H1 (cell line): ENCODE results near the gene VPS25. TPM values are rescaled to one million over a fixed set of nuclear protein-coding genes. Genes with fewer than 3 reads are reported as not detected.

Experiments
- CTCF ChIA-PET: fragments of 300-600 bp; sonication (Branson Sonifier 250); formaldehyde crosslinking; loops from one replicate; lab custom pipeline; 2021; ENCODE audit not compliant: partially characterized antibody; lab: Charles Lee
- POLR2A ChIA-PET: fragments of 300-600 bp; sonication (Branson Sonifier 250); formaldehyde crosslinking; loops from one replicate; lab custom pipeline; 2021; ENCODE audit warnings: inconsistent platforms; ENCODE audit not compliant: partially characterized antibody; lab: Charles Lee
- DNase-seq, 2 experiments: peaks; one replicate each; pipeline versions ENCODE4 v3.0.0 to v3.0.0-alpha.2; 2010 to 2022; ENCODE audit warnings: low spot score in 2 of 2, low read depth in 1 of 2, mixed read lengths in 1 of 2
- FAIRE-seq: peaks from 2 replicates; lab custom pipeline; 2011; peaks lifted over from hg19 to GRCh38; lab: Jason Lieb, UNC
- H2AFZ ChIP-seq: 2 replicates; pipeline ENCODE4 v1.8.1; 2012; ENCODE audit warnings: low read length, inconsistent platforms
- H2AK5ac ChIP-seq: 2 replicates; pipeline ENCODE4 v1.6.1; 2013; ENCODE audit warnings: low read depth, low read length
- H2BK120ac ChIP-seq: replicated peaks from 2 replicates; pipeline ENCODE3; 2013; ENCODE audit warnings: low read depth, low read length, inconsistent platforms
- H2BK12ac ChIP-seq: 2 replicates; pipeline ENCODE4 v1.6.1; 2013; ENCODE audit warnings: low read depth, low read length
- H2BK15ac ChIP-seq: 2 replicates; pipeline ENCODE4 v1.6.1; 2013; ENCODE audit warnings: low read length
- H2BK20ac ChIP-seq: 2 replicates; pipeline ENCODE4 v1.6.1; 2013; ENCODE audit warnings: low read length
- H2BK5ac ChIP-seq: 2 replicates; pipeline ENCODE4 v1.6.1; 2013; ENCODE audit warnings: low read depth, low read length
- H3K14ac ChIP-seq: 2 replicates; pipeline ENCODE4 v1.6.1; 2013; ENCODE audit warnings: inconsistent platforms; ENCODE audit not compliant: insufficient read length
- H3K18ac ChIP-seq: 2 replicates; pipeline ENCODE4 v1.6.1; 2013; ENCODE audit warnings: low read length; ENCODE audit errors: extremely low read depth
- H3K23ac ChIP-seq: 2 replicates; pipeline ENCODE4 v1.6.1; 2013; ENCODE audit warnings: inconsistent platforms; ENCODE audit not compliant: insufficient read length
- H3K23me2 ChIP-seq: 2 replicates; pipeline ENCODE4 v1.6.1; 2013; ENCODE audit warnings: low read depth, low read length
- H3K27ac ChIP-seq: 2 replicates; pipeline ENCODE4 v1.6.1; 2011; ENCODE audit warnings: low read depth, low read length, inconsistent platforms
- H3K27me3 ChIP-seq, 4 experiments: replicated peaks in 1 of 4; 1 replicate in 1 of 4; 2 replicates in 3 of 4; pipeline versions ENCODE4 v1.6.1 to v1.8.1; 2011 to 2013; ENCODE audit warnings: low read length in 3 of 4, mild to moderate bottlenecking in 3 of 4, inconsistent platforms in 2 of 4, mixed read lengths in 2 of 4, moderate library complexity in 1 of 4; ENCODE audit not compliant: control insufficient read depth in 3 of 4, insufficient read depth in 3 of 4; ENCODE audit errors: extremely low read depth in 1 of 4
- H3K36me3 ChIP-seq, 4 experiments: 2 replicates each; pipeline versions ENCODE4 v1.6.1 to v1.8.1; 2011 to 2013; ENCODE audit warnings: mild to moderate bottlenecking in 4 of 4, low read length in 3 of 4, moderate library complexity in 2 of 4, control low read depth in 1 of 4, inconsistent platforms in 1 of 4; ENCODE audit not compliant: insufficient read depth in 4 of 4, control insufficient read depth in 2 of 4
- H3K4ac ChIP-seq: replicated peaks from 2 replicates; pipeline ENCODE3; 2013; ENCODE audit warnings: low read length, low read depth, mixed read lengths, inconsistent platforms; ENCODE audit not compliant: insufficient read length
- H3K4me1 ChIP-seq, 4 experiments: replicated peaks in 1 of 4; 1 replicate in 1 of 4; 2 replicates in 3 of 4; pipeline versions ENCODE4 v1.6.1 to v1.8.1; 2011 to 2013; ENCODE audit warnings: low read length in 3 of 4, inconsistent platforms in 2 of 4, mixed read lengths in 1 of 4; ENCODE audit not compliant: insufficient read depth in 4 of 4, control insufficient read depth in 3 of 4
- H3K4me2 ChIP-seq, 2 experiments: 2 replicates each; pipeline versions ENCODE4 v1.6.1 to v1.8.1; 2011 to 2013; ENCODE audit warnings: low read depth in 2 of 2, low read length in 2 of 2, control low read depth in 1 of 2, inconsistent platforms in 1 of 2, mild to moderate bottlenecking in 1 of 2; ENCODE audit not compliant: insufficient read depth in 1 of 2
- H3K4me3 ChIP-seq, 4 experiments: fragments of 200-600, 300-600 bp in 1 of 4; sonication (generic), shearing (Covaris generic), sonication (Bioruptor Twin) in 1 of 4; 2 replicates each; pipeline versions ENCODE4 v1.5.1 to v1.8.1; 2011 to 2016; ENCODE audit warnings: low read length in 4 of 4, low read depth in 3 of 4, control low read depth in 2 of 4, inconsistent platforms in 2 of 4, mild to moderate bottlenecking in 2 of 4, mixed read lengths in 1 of 4, moderate library complexity in 1 of 4; ENCODE audit not compliant: insufficient read depth in 2 of 4; ENCODE audit errors: extremely low read depth in 1 of 4
- H3K56ac ChIP-seq: replicated peaks from 2 replicates; pipeline ENCODE3; 2013; ENCODE audit warnings: low read depth, mild to moderate bottlenecking, mixed read lengths, low read length, inconsistent platforms; ENCODE audit not compliant: insufficient read length
- H3K79me1 ChIP-seq: 2 replicates; pipeline ENCODE4 v1.6.1; 2013; ENCODE audit warnings: low read depth, low read length, control low read depth
- H3K79me2 ChIP-seq, 2 experiments: 2 replicates each; pipeline versions ENCODE4 v1.6.1 to v1.8.1; 2012 to 2013; ENCODE audit warnings: low read length in 2 of 2, mild to moderate bottlenecking in 2 of 2, inconsistent platforms in 1 of 2; ENCODE audit not compliant: insufficient read depth in 2 of 2, control insufficient read depth in 1 of 2
- H3K9ac ChIP-seq, 4 experiments: replicated peaks in 1 of 4; 1 replicate in 1 of 4; 2 replicates in 3 of 4; pipeline versions ENCODE4 v1.6.1 to v1.8.1; 2011 to 2013; ENCODE audit warnings: low read depth in 3 of 4, low read length in 3 of 4, control low read depth in 2 of 4, mild to moderate bottlenecking in 2 of 4, moderate library complexity in 2 of 4, inconsistent platforms in 1 of 4; ENCODE audit errors: extremely low read depth in 1 of 4
- H3K9me3 ChIP-seq, 2 experiments: 2 replicates each; pipeline versions ENCODE4 v1.6.1 to v1.8.1; 2012 to 2013; ENCODE audit warnings: mild to moderate bottlenecking in 2 of 2, moderate library complexity in 2 of 2, control low read depth in 1 of 2, inconsistent platforms in 1 of 2, low read depth in 1 of 2, low read length in 1 of 2, mixed read lengths in 1 of 2; ENCODE audit not compliant: insufficient read depth in 2 of 2
- H4K20me1 ChIP-seq, 2 experiments: replicated peaks in 1 of 2; 2 replicates each; pipeline versions ENCODE3 to v1.8.1; 2011 to 2013; ENCODE audit warnings: inconsistent platforms in 2 of 2, low read length in 2 of 2, mild to moderate bottlenecking in 1 of 2; ENCODE audit not compliant: insufficient read depth in 2 of 2, control insufficient read depth in 1 of 2
- H4K5ac ChIP-seq: 2 replicates; pipeline ENCODE4 v1.6.1; 2013; ENCODE audit warnings: low read length, low read depth, mixed read lengths, inconsistent platforms; ENCODE audit not compliant: insufficient read length
- H4K8ac ChIP-seq: 2 replicates; pipeline ENCODE4 v1.8.0; 2013; ENCODE audit warnings: mild to moderate bottlenecking, moderate library complexity, low read length, inconsistent platforms; ENCODE audit not compliant: insufficient read depth; ENCODE audit errors: extremely low read depth
- H4K91ac ChIP-seq: replicated peaks from 2 replicates; pipeline ENCODE3; 2013; ENCODE audit warnings: low read length, mixed read lengths, inconsistent platforms; ENCODE audit not compliant: insufficient read length
- BCL11A ChIP-seq, 2 experiments: IDR thresholded peaks; one replicate each; pipeline ENCODE4 v1.6.1; 2011; ENCODE audit warnings: low read depth in 2 of 2, low read length in 2 of 2, mild to moderate bottlenecking in 2 of 2
- CHD2 ChIP-seq: IDR thresholded peaks from 2 replicates; pipeline ENCODE4 v1.6.1; 2012; ENCODE audit warnings: low read length, improper control_type of control experiment
- CTCF ChIP-seq, 3 experiments: IDR thresholded peaks; 1 replicate in 2 of 3; 2 replicates in 1 of 3; pipeline versions ENCODE4 v1.5.1 to v1.6.1; 2011; ENCODE audit warnings: low read length in 3 of 3, mild to moderate bottlenecking in 3 of 3, inconsistent platforms in 2 of 3, low read depth in 1 of 3, moderate library complexity in 1 of 3; ENCODE audit not compliant: insufficient read depth in 1 of 3; ENCODE audit errors: control extremely low read depth in 1 of 3
- GTF2F1 ChIP-seq: IDR thresholded peaks from 2 replicates; pipeline ENCODE4 v1.6.1; 2012; ENCODE audit warnings: low read depth, low read length, improper control_type of control experiment, borderline replicate concordance
- KDM4A ChIP-seq: IDR thresholded peaks from one replicate; pipeline ENCODE4 v1.7.1; 2012; ENCODE audit warnings: low read depth, mild to moderate bottlenecking, moderate library complexity, low read length, inconsistent platforms; ENCODE audit not compliant: severe bottlenecking
- KDM5A ChIP-seq: fragments of 200-600 bp; IDR thresholded peaks from 2 replicates; pipeline ENCODE4 v1.7.1; 2012; ENCODE audit warnings: mild to moderate bottlenecking, low read length, inconsistent platforms, mixed read lengths
- MAX ChIP-seq: IDR thresholded peaks from 2 replicates; pipeline ENCODE4 v1.6.1; 2012; ENCODE audit warnings: inconsistent platforms
- SP4 ChIP-seq: IDR thresholded peaks from 2 replicates; pipeline ENCODE4 v1.6.1; 2012; ENCODE audit warnings: low read length, inconsistent platforms
- TBP ChIP-seq: IDR thresholded peaks from 2 replicates; pipeline ENCODE4 v1.6.1; 2011; ENCODE audit warnings: low read depth, low read length, improper control_type of control experiment
- ZNF274 ChIP-seq: IDR thresholded peaks from 2 replicates; pipeline ENCODE4 v1.7.0; 2012; ENCODE audit warnings: low read length, borderline replicate concordance; ENCODE audit errors: extremely low read depth
- WGBS, 2 experiments: shearing (Covaris generic) in 1 of 2; methylation state at CpG; one replicate each; pipeline versions ENCODE4 v1.1.6 to v1.1.7; 2013 to 2015; ENCODE audit warnings: low lambda C conversion rate in 2 of 2, mixed read lengths in 2 of 2, inconsistent platforms in 1 of 2, low coverage in 1 of 2, missing lambda C conversion rate in 1 of 2; ENCODE audit not compliant: insufficient replicate concordance in 2 of 2, insufficient coverage in 1 of 2, insufficient read length in 1 of 2; ENCODE audit errors: extremely low coverage in 1 of 2, missing lambda C conversion rate in 1 of 2; 5-methylcytosine and 5-hydroxymethylcytosine counted together
- polyA plus RNA-seq, 7 experiments: library from polyadenylated mRNA; depleted of rRNA in 3 of 7; stranded (reverse) in 5 of 7; unstranded in 2 of 7; fragments of >200 nt in 5 of 7; fragments of 200-250 nt in 2 of 7; gene quantifications; 1 replicate in 5 of 7; 2 replicates in 1 of 7; 4 replicates in 1 of 7; pipeline versions ENCODE4 v1.2.1 to v1.2.3, GENCODE V29; 2011 to 2013; ENCODE audit warnings: missing spikeins in 2 of 7, mixed read lengths in 2 of 7
- total RNA-seq: library from RNA; stranded (reverse); fragmentation: NEBNext Ultra II Directional; extraction: Animal tissue kit (Norgen Biotek cat#: 25700); gene quantifications from 2 replicates; pipeline ENCODE4 v1.2.1, GENCODE V29; 2021

VPS25 gene
- total and polyA plus RNA-seq, 2 of the 8 experiments (the other 6 are each of a cell fraction or from before 2014, with no cell fraction given), result 88.2 to 188 TPM

- Histone ChIP-seq H3K4me2 (no peak overlapping the region), H3K36me3 (peaks cover 9 to 46% (median 35%) of the 10 kb centered on the region in 4 experiments), H3K4ac (no peak overlapping the region), H3K14ac (no peak overlapping the region), H3K23ac (no peak overlapping the region), H3K79me1 (peaks cover 5% of the 10 kb centered on the region; the same call in 1 of the 2 replicates), H3K27me3 (no peaks in the 10 kb centered on the region), H2BK15ac (no peak overlapping the region), H3K56ac (no peak overlapping the region), H2BK12ac (no peak overlapping the region), H3K79me2 (peaks cover 0 to 8% of the 10 kb centered on the region in 2 experiments; a peak in 2 of 4 replicates), H3K27ac (no peak overlapping the region), H2BK120ac (no peak overlapping the region), H3K4me1 (no peaks in the 10 kb centered on the region; a peak in 1 of 7 replicates), H4K20me1 (no peaks in the 10 kb centered on the region), H2AK5ac (no peak overlapping the region), H3K9ac (no peak overlapping the region), H2BK5ac (no peak overlapping the region), H3K23me2 (peaks cover 4% of the 10 kb centered on the region), H4K5ac (no peak overlapping the region), H2AFZ (no peak overlapping the region), H3K9me3 (no peaks in the 10 kb centered on the region), H4K91ac (no peak overlapping the region), H2BK20ac (no peak overlapping the region), H3K4me3 (no peak overlapping the region), H4K8ac (no peak overlapping the region), H3K18ac (no peak overlapping the region)
- 19% methylated on average over 2 of the region's 2 CpGs; no CpG with 5 or more reads in 1 of the 2 experiments for WGBS, 2 experiments
- DNase-seq (peak in 1 of 2 experiments; percentile 77), FAIRE-seq (no peak)
- ChIA-PET CTCF (interaction anchor here (0.5 to 6.8 kb wide), 31 partner anchors 11 to 380 kb away, joined by 3 to 45 read pairs (median 4); partner anchors contain the start of genes AOC3, PSME3 and RPL27), POLR2A (interaction anchor here (0.8 to 6.1 kb wide), 4 partner anchors 9 to 109 kb away, joined by 3 to 69 read pairs (median 4); partner anchors contain the start of gene PSME3)
- TF ChIP-seq CTCF (IDR thresholded peaks at IDR 0.05; ENCODE audit: control extremely low read depth in 1 of 3, insufficient read depth in 1 of 3, low read depth in 1 of 3, low read length in 3 of 3) (peak; percentile 76 to 83 (median 78)), CHD2 (no peak), KDM4A (no peak), SP4 (no peak), ZNF274 (no peak), KDM5A (no peak), MAX (no peak), TBP (no peak), BCL11A (IDR thresholded peaks at IDR 0.05; ENCODE audit: low read depth in 2 of 2, low read length in 2 of 2) (no peak), GTF2F1 (no peak)
Measured at GRCh38 chr17:42819939-42820535, 46.8 kb downstream of the VPS25 start.
